GM12878 (cell line): ENCODE results near the gene MED13L. TPM values are rescaled to one million over a fixed set of nuclear protein-coding genes. Genes with fewer than 3 reads are reported as not detected.

Experiments
- ATAC-seq: fragments of 200-7000 bp; cut with Tn5 transposase; 3 replicates; pipeline ENCODE4 v1.9.1; 2020; ENCODE audit warnings: mild to moderate bottlenecking, moderate library complexity
- BruUV-seq: library from RNA; stranded (reverse); fragments of 400-500 nt; replicated peaks from 2 replicates; lab custom pipeline; 2021; lab: Mats Ljungman, UMichigan
- CTCF ChIA-PET: fragments of 300-600 bp; sonication (Branson Sonifier 250); formaldehyde crosslinking; extraction: SDS; loops from one replicate; lab custom pipeline; 2021; ENCODE audit warnings: inconsistent platforms; lab: Yijun Ruan, JAX
- POLR2A ChIA-PET: fragments of 350-600 bp; formaldehyde crosslinking; extraction: SDS; loops from one replicate; lab custom pipeline; 2021; ENCODE audit warnings: inconsistent platforms; lab: Charles Lee
- RAD21 ChIA-PET: fragments of 300-600 bp; sonication (Branson Sonifier 250); formaldehyde crosslinking; loops from one replicate; lab custom pipeline; 2023; ENCODE audit warnings: antibody characterized with exemption; ENCODE audit not compliant: unreplicated experiment; lab: Charles Lee
- SMC1A ChIA-PET: fragments of 300-600 bp; sonication (Branson Sonifier 250); formaldehyde crosslinking; loops from one replicate; lab custom pipeline; 2023; ENCODE audit not compliant: unreplicated experiment, uncharacterized antibody; lab: Charles Lee
- DNase-seq: peaks from one replicate; pipeline ENCODE4 v3.0.0-alpha.2; 2011; ENCODE audit warnings: low read depth, low spot score
- FAIRE-seq: peaks from 3 replicates; lab custom pipeline; 2011; peaks lifted over from hg19 to GRCh38; lab: Jason Lieb, UNC
- H2AFZ ChIP-seq: 2 replicates; pipeline ENCODE4 v1.6.0; 2011; ENCODE audit warnings: low read depth, low read length, control low read depth; ENCODE audit not compliant: control insufficient read depth
- H3K27ac ChIP-seq: 2 replicates; pipeline ENCODE4 v1.5.1; 2011; ENCODE audit warnings: control low read depth; ENCODE audit not compliant: control insufficient read depth, insufficient read depth
- H3K27me3 ChIP-seq, 2 experiments: replicated peaks in 1 of 2; 2 replicates each; pipeline versions ENCODE4 v1.6.0 to v1.6.1; 2011; ENCODE audit warnings: low read length in 1 of 2; ENCODE audit not compliant: control insufficient read depth in 2 of 2, insufficient read depth in 2 of 2
- H3K36me3 ChIP-seq, 2 experiments: 2 replicates each; pipeline ENCODE4 v1.5.1; 2011; ENCODE audit warnings: low read length in 1 of 2; ENCODE audit not compliant: control insufficient read depth in 2 of 2, insufficient read depth in 2 of 2
- H3K4me1 ChIP-seq: 2 replicates; pipeline ENCODE4 v1.6.1; 2011; ENCODE audit warnings: mild to moderate bottlenecking, low read length, moderate library complexity, mixed read lengths; ENCODE audit not compliant: control insufficient read depth, insufficient read depth
- H3K4me2 ChIP-seq: 2 replicates; pipeline ENCODE4 v1.6.0; 2011; ENCODE audit warnings: control low read depth; ENCODE audit not compliant: control insufficient read depth, insufficient read depth
- H3K4me3 ChIP-seq: fragments of 200-600 bp; sonication (generic); 2 replicates; pipeline ENCODE4 v1.5.1; 2016
- H3K79me2 ChIP-seq: 2 replicates; pipeline ENCODE4 v1.6.0; 2011; ENCODE audit warnings: low read length; ENCODE audit not compliant: control insufficient read depth, insufficient read depth
- H3K9ac ChIP-seq: 2 replicates; pipeline ENCODE4 v1.8.0; 2011; ENCODE audit warnings: low read length, control low read depth, mixed read lengths; ENCODE audit not compliant: control insufficient read depth, insufficient read depth
- H3K9me3 ChIP-seq: replicated peaks from 3 replicates; pipeline ENCODE4 v1.5.1; 2011; ENCODE audit warnings: mild to moderate bottlenecking, low read length; ENCODE audit not compliant: control insufficient read depth, insufficient read depth
- H4K20me1 ChIP-seq: 2 replicates; pipeline ENCODE4 v1.6.0; 2011; ENCODE audit not compliant: control insufficient read depth, insufficient read depth
- EED ChIP-seq: sonication (generic); IDR thresholded peaks from 2 replicates; pipeline ENCODE4 v1.6.1; 2016; ENCODE audit warnings: antibody characterized with exemption, low read depth
- NFIC ChIP-seq: IDR thresholded peaks from 2 replicates; pipeline ENCODE4 v1.6.1; 2012; ENCODE audit warnings: low read depth, mild to moderate bottlenecking, inconsistent platforms, low read length, moderate library complexity
- SIX5 ChIP-seq: IDR thresholded peaks from 2 replicates; pipeline ENCODE4 v1.6.1; 2011; ENCODE audit warnings: mild to moderate bottlenecking, low read depth, low read length, moderate library complexity; ENCODE audit not compliant: severe bottlenecking
- YY1 ChIP-seq: IDR thresholded peaks from 2 replicates; pipeline ENCODE4 v1.6.1; 2011; ENCODE audit warnings: low read depth, mild to moderate bottlenecking, low read length
- WGBS: methylation state at CpG from one replicate; pipeline ENCODE4 v1.1.6; 2016; ENCODE audit warnings: low lambda C conversion rate; ENCODE audit not compliant: insufficient replicate concordance, insufficient coverage; ENCODE audit errors: missing lambda C conversion rate; 5-methylcytosine and 5-hydroxymethylcytosine counted together
- in situ Hi-C: fragments of 300-500 bp; cut with MboI; formaldehyde crosslinking; loops from 9 replicates; pipeline ENCODE4 v1.14.3; 2018; ENCODE audit warnings: mixed read lengths
- intact Hi-C: fragments of 100-400 bp; cut with micrococcal nuclease; formaldehyde crosslinking; loops from one replicate; pipeline ENCODE4 v1.14.2; 2022; ENCODE audit not compliant: unreplicated experiment
- polyA plus RNA-seq, 11 experiments: library from polyadenylated mRNA; depleted of rRNA in 4 of 11; unstranded in 6 of 11; stranded (reverse) in 5 of 11; fragments of >200 nt; fragmentation: Nextera tagmentation in 4 of 11; fragmentation: Illumina TruSeq in 1 of 11; extraction: Ambion mirVana in 4 of 11; extraction: Trizol in 1 of 11; gene quantifications; 1 replicate in 1 of 11; 2 replicates in 10 of 11; pipeline versions ENCODE4 v1.2.1 to v1.2.3, GENCODE V29; 2011 to 2016; ENCODE audit warnings: inconsistent platforms in 2 of 11, missing spikeins in 2 of 11, low read depth in 1 of 11
- total RNA-seq, 4 experiments: library from RNA; depleted of rRNA in 3 of 4; stranded (reverse); fragments of >200 nt in 3 of 4; fragmentation: Illumina TruSeq in 1 of 4; extraction: Trizol in 1 of 4; gene quantifications; 2 replicates each; pipeline versions ENCODE4 v1.2.1 to v1.2.3, GENCODE V29; 2013 to 2021
- TF ChIP-seq, protein P1 (sequence below): fragments of 450-650 bp; IDR thresholded peaks from 2 replicates; pipeline ENCODE4 v1.6.1; 2018; ENCODE audit warnings: borderline replicate concordance, mild to moderate bottlenecking; ENCODE audit not compliant: partially characterized antibody

Gene MED13L
- total and polyA plus RNA-seq, 10 of the 15 experiments (the other 5 are each of a cell fraction or from before 2014, with no cell fraction given), result 3.7 to 30.1 (median 9.1) TPM

DNA sequence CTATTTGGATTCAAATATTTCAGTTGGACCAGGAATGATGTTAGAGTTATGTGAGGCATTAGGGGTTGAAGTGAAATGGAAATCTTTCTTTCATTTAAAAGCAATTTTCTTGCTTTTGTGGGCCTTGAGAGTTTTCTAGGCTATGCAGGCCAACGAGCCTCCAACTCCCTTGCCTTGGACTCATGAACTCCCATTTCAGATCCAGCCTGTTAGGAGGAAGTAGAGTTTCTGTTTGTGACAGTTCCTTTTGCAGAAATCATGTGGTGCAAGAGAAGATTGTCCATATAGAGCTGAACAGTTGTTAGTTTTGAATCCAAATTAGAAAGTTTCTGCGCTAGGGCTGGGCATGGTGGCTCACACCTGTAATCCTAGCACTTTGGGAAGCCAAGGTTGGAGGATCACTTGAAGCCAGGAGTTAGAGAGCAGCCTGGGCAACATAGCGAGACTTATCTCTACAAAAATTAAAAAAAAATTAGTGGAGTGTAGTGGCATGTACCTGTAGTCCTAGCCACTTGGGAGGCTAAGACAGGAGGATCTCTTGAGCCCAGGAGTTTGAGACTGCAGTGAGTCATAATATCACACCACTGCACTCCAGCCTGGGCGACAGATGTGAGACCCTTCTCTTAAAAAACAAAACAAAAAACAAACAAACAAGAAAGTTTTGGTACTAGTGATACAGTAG is 47.3 kb upstream of the MED13L start:
- no peaks in the 10 kb centered on the region for H3K36me3 ChIP-seq
- no peaks in the 10 kb centered on the region for H3K79me2 ChIP-seq
- CTCF ChIA-PET, result no interaction called here
- no peaks in the 10 kb centered on the region; a peak in 1 of 4 replicates for H3K27me3 ChIP-seq
- peak overlapping the region; percentile 59 for H3K4me2 ChIP-seq
- RAD21 ChIA-PET, result no interaction called here
- POLR2A ChIA-PET, result no interaction called here
- WGBS, result 69% methylated on average over 4 of the region's 4 CpGs
- H3K4me3 ChIP-seq, result 0 out of 2 replicates have a peak overlapping the region, but pooled peaks have one; percentile 28
- H4K20me1 ChIP-seq, result no peaks in the 10 kb centered on the region
- no TSS peak for BruUV-seq
- ATAC-seq (peak; percentile 29; the same call in 2 of the 3 replicates), DNase-seq (no peak), FAIRE-seq (peak; percentile 57)
- H3K9me3 ChIP-seq, result peaks cover 3% of the 10 kb centered on the region; the same call in 2 of the 3 replicates
- H3K27ac ChIP-seq, result peak overlapping the region; percentile 52
- in situ Hi-C loops, result no loop called here
- SMC1A ChIA-PET, result interaction anchor here (2.1 kb wide), 1 partner anchor 10 kb away, joined by 10 read pairs; no protein-coding TSS in a partner anchor
- H2AFZ ChIP-seq, result peak overlapping the region; percentile 46
- TF ChIP-seq EED (no peak), SIX5 (no peak)
- no peak overlapping the region; the same call in 1 of the 2 replicates for H3K9ac ChIP-seq
- peaks cover 26% of the 10 kb centered on the region for H3K4me1 ChIP-seq
- intact Hi-C loops, result no loop called here

DNA sequence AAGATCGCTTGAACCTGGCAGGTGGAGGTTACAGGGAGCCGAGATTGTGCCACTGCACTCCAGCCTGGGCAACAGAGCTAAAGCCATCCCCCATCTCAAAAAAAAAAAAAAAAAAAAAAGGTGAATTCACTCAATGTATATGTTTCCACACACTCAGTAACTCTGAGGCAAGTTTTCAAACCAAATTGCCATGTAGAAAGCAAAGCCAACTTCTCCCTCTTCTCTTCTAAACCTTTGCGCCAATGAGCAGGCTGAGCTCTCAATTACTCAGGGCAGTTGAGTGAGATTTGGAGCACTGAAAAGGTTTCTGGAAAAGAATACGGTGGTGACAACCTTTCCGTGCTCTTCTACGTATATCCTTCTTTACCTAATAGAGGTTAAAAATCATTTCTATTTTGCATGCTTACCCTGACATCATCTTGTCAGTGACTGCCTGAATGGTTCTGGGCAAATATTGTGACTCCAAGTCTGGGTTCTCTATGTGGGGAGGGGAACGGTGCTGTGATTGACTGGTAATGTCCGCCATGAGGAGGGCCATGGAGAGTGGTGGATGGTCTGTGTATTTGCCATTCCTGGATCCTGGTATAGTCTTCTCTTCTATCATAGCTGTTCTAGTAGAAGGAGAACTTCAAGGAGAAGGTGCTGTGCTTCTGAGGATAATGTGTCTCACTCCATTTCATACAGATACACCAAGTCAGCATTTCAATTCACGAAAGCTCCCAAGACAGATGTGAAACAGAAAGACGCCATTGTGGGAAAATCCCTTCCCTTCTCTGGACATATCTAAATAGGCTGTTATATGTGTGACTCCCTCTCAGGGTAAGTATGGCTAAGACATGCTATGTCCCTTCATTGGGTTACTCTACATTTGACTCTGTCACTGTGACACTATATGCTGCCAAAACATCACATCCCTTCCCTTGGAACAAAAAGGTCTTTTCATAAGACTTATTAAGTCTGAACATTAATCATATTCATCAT is 46.2 kb upstream of the MED13L start:
- Histone ChIP-seq H3K79me2 (no peaks in the 10 kb centered on the region), H3K27me3 (no peaks in the 10 kb centered on the region; a peak in 2 of 4 replicates), H2AFZ (no peak overlapping the region; the same call in 1 of the 2 replicates), H3K4me3 (no peak overlapping the region), H4K20me1 (no peaks in the 10 kb centered on the region), H3K9ac (no peak overlapping the region), H3K4me1 (peaks cover 30% of the 10 kb centered on the region), H3K4me2 (peak overlapping the region; percentile 68), H3K36me3 (no peaks in the 10 kb centered on the region), H3K27ac (peak overlapping the region; percentile 27; the same call in 1 of the 2 replicates), H3K9me3 (peaks cover 3% of the 10 kb centered on the region; the same call in 2 of the 3 replicates)
- ChIA-PET POLR2A (interaction anchor here (0.6 kb wide), 1 partner anchor 15 kb away, joined by 3 read pairs; no protein-coding TSS in a partner anchor), SMC1A (no interaction called here), RAD21 (interaction anchor here (0.8 kb wide), 1 partner anchor 15 kb away, joined by 3 read pairs; no protein-coding TSS in a partner anchor), CTCF (no interaction called here)
- DNase-seq (no peak), ATAC-seq (peak; percentile 79), FAIRE-seq (peak; percentile 18)
- no TSS peak for BruUV-seq
- TF ChIP-seq YY1 (peak; percentile 89), NFIC (peak; percentile 26; the same call in 1 of the 2 replicates)
- TF ChIP-seq, protein P1, sequence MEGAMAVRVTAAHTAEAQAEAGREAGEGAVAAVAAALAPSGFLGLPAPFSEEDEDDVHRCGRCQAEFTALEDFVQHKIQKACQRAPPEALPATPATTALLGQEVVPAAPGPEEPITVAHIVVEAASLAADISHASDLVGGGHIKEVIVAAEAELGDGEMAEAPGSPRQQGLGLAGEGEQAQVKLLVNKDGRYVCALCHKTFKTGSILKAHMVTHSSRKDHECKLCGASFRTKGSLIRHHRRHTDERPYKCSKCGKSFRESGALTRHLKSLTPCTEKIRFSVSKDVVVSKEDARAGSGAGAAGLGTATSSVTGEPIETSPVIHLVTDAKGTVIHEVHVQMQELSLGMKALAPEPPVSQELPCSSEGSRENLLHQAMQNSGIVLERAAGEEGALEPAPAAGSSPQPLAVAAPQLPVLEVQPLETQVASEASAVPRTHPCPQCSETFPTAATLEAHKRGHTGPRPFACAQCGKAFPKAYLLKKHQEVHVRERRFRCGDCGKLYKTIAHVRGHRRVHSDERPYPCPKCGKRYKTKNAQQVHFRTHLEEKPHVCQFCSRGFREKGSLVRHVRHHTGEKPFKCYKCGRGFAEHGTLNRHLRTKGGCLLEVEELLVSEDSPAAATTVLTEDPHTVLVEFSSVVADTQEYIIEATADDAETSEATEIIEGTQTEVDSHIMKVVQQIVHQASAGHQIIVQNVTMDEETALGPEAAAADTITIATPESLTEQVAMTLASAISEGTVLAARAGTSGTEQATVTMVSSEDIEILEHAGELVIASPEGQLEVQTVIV, result no peak
- intact Hi-C loops, result no loop called here
- WGBS, result 65% methylated on average over 10 of the region's 10 CpGs
- in situ Hi-C loops, result no loop called here
